Measurements from ENCODE around the gene RBMS3. TPM values are rescaled to one million over a fixed set of nuclear protein-coding genes. Genes with fewer than 3 reads are reported as not detected.
"Not testable (repeated sequence)": the region's sequence is repeated elsewhere in the genome, so short reads cannot be mapped to it uniquely, and the experiment has no call there.

The RBMS3 gene
- total RNA-seq, 2 donors from 2014 or later = 27.3 to 51.4 TPM

- DNase-seq (ENCODE audit: low spot score) = no peak
- TF ChIP-seq, protein P1, sequence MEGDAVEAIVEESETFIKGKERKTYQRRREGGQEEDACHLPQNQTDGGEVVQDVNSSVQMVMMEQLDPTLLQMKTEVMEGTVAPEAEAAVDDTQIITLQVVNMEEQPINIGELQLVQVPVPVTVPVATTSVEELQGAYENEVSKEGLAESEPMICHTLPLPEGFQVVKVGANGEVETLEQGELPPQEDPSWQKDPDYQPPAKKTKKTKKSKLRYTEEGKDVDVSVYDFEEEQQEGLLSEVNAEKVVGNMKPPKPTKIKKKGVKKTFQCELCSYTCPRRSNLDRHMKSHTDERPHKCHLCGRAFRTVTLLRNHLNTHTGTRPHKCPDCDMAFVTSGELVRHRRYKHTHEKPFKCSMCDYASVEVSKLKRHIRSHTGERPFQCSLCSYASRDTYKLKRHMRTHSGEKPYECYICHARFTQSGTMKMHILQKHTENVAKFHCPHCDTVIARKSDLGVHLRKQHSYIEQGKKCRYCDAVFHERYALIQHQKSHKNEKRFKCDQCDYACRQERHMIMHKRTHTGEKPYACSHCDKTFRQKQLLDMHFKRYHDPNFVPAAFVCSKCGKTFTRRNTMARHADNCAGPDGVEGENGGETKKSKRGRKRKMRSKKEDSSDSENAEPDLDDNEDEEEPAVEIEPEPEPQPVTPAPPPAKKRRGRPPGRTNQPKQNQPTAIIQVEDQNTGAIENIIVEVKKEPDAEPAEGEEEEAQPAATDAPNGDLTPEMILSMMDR (IDR thresholded peaks at IDR 0.05) = no peak
- H3K36me3 ChIP-seq = no peaks in the 10 kb centered on the region
- H3K4me1 ChIP-seq = peaks cover 0 to 9% of the 10 kb centered on the region in 2 donors
- H3K4me3 ChIP-seq = no peak overlapping the region
- no peaks in the 10 kb centered on the region for H3K9me3 ChIP-seq
- no peak overlapping the region for H3K27ac ChIP-seq
- H3K27me3 ChIP-seq = no peaks in the 10 kb centered on the region
Measured at GRCh38 chr3:29347412-29347811, 66.5 kb downstream of the RBMS3 start.

- Histone ChIP-seq H3K27ac (no peak overlapping the region), H3K4me3 (no peak overlapping the region), H3K36me3 (no peaks in the 10 kb centered on the region), H3K27me3 (no peaks in the 10 kb centered on the region), H3K4me1 (peaks cover 0 to 11% of the 10 kb centered on the region in 2 donors), H3K9me3 (no peaks in the 10 kb centered on the region)
- no peak for DNase-seq (ENCODE audit: low spot score)
- TF ChIP-seq, protein P1 (IDR thresholded peaks at IDR 0.05) = no peak
Measured at GRCh38 chr3:29348316-29348715, 67.4 kb downstream of the RBMS3 start.

GRCh38 chr3:29349049-29349448, 68.2 kb downstream of the RBMS3 start:
- no peak overlapping the region for H3K27ac ChIP-seq
- H3K4me3 ChIP-seq = no peak overlapping the region
- H3K9me3 ChIP-seq = no peaks in the 10 kb centered on the region
- TF ChIP-seq, protein P1 (IDR thresholded peaks at IDR 0.05) = no peak
- DNase-seq (ENCODE audit: low spot score) = no peak
- peaks cover 0 to 11% of the 10 kb centered on the region in 2 donors for H3K4me1 ChIP-seq
- no peaks in the 10 kb centered on the region for H3K36me3 ChIP-seq
- H3K27me3 ChIP-seq = no peaks in the 10 kb centered on the region

DNA sequence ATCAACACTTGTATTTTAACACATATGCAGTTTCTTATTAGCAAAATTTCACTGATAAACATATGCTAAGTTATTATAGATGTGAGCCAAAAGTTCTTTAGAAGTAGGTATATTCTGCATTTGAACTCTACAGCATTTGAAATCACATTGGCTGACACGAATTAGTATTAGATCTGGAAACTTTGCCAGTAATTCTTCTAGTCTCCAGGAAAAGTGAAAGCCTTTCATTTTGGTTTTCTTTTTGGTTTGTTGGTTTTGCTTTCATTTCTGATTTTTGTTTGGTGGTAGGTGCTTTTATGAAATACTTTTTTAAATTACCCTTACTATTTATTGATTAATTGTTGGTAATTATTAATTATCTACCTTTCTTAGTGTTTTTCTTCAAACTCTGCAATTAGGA, 72.9 kb downstream of the RBMS3 start:
- TF ChIP-seq, protein P1 (IDR thresholded peaks at IDR 0.05) = no peak
- Histone ChIP-seq H3K4me1 (peaks cover 0 to 16% of the 10 kb centered on the region in 2 donors), H3K4me3 (no peak overlapping the region), H3K36me3 (no peaks in the 10 kb centered on the region), H3K9me3 (no peaks in the 10 kb centered on the region), H3K27me3 (no peaks in the 10 kb centered on the region), H3K27ac (no peak overlapping the region)
- no peak for DNase-seq (ENCODE audit: low spot score)

GRCh38 chr3:29354894-29355293, 74.0 kb downstream of the RBMS3 start:
- Histone ChIP-seq H3K36me3 (no peaks in the 10 kb centered on the region), H3K27me3 (no peaks in the 10 kb centered on the region), H3K9me3 (no peaks in the 10 kb centered on the region), H3K4me3 (no peak overlapping the region), H3K27ac (no peak overlapping the region), H3K4me1 (peaks cover 0 to 16% of the 10 kb centered on the region in 2 donors)
- DNase-seq (ENCODE audit: low spot score) = no peak
- TF ChIP-seq, protein P1 (IDR thresholded peaks at IDR 0.05) = no peak

GRCh38 chr3:29356062-29356461, 75.2 kb downstream of the RBMS3 start:
- Histone ChIP-seq H3K9me3 (no peaks in the 10 kb centered on the region), H3K4me3 (no peak overlapping the region), H3K27me3 (no peaks in the 10 kb centered on the region), H3K36me3 (no peaks in the 10 kb centered on the region), H3K4me1 (peaks cover 0 to 16% of the 10 kb centered on the region in 2 donors), H3K27ac (no peak overlapping the region)
- TF ChIP-seq, protein P1 (IDR thresholded peaks at IDR 0.05) = no peak
- DNase-seq (ENCODE audit: low spot score) = no peak

- H3K9me3 ChIP-seq; H3K4me1 ChIP-seq; H3K27ac ChIP-seq; H3K4me3 ChIP-seq; H3K27me3 ChIP-seq; DNase-seq (ENCODE audit: low spot score); H3K36me3 ChIP-seq: not testable (repeated sequence)
Measured at GRCh38 chr3:29360289-29360688, 79.4 kb downstream of the RBMS3 start.
